Transverse colon (tissue), 4 donors: ENCODE results near the gene WDR74. TPM values are rescaled to one million over a fixed set of nuclear protein-coding genes. Genes with fewer than 3 reads are reported as not detected.
"Not testable (repeated sequence)": the region's sequence is repeated elsewhere in the genome, so short reads cannot be mapped to it uniquely, and the experiment has no call there.

Experiments
- DNase-seq: peaks from one replicate; pipeline ENCODE4 v3.0.0-alpha.2; 2019
- H3K27ac ChIP-seq, 4 donors: fragments of 200-600 bp; sonication (generic); 2 replicates each; pipeline ENCODE4 v1.5.1; 2016 to 2018; ENCODE audit warnings: inconsistent platforms in 4 of 4
- H3K27me3 ChIP-seq: fragments of 200-600 bp; sonication (generic); 2 replicates; pipeline ENCODE4 v1.5.1; 2017; ENCODE audit warnings: inconsistent platforms
- H3K36me3 ChIP-seq, 4 donors: fragments of 200-600 bp; sonication (generic); 2 replicates each; pipeline ENCODE4 v1.5.1; 2017 to 2019; ENCODE audit warnings: inconsistent platforms in 4 of 4
- H3K4me1 ChIP-seq, 4 donors: fragments of 200-600 bp; sonication (generic); 2 replicates each; pipeline ENCODE4 v1.5.1; 2017 to 2020; ENCODE audit warnings: inconsistent platforms in 4 of 4
- H3K4me3 ChIP-seq, 4 donors: fragments of 200-600 bp; sonication (generic); 1 replicate in 1 of 4; 2 replicates in 3 of 4; pipeline versions ENCODE4 v1.5.1 to v1.6.1; 2017 to 2019; ENCODE audit warnings: inconsistent platforms in 4 of 4
- H3K9me3 ChIP-seq, 2 donors: fragments of 200-600 bp; sonication (generic); 2 replicates each; pipeline ENCODE4 v1.5.1; 2017 to 2019; ENCODE audit warnings: inconsistent platforms in 2 of 2
- CTCF ChIP-seq, 5 experiments: fragments of 200-600 bp in 3 of 5; fragments of 450-650 bp in 2 of 5; sonication (generic) in 3 of 5; IDR thresholded peaks; 1 replicate in 2 of 5; 2 replicates in 3 of 5; pipeline ENCODE4 v1.5.1; 2016 to 2017; ENCODE audit warnings: antibody characterized with exemption in 5 of 5, inconsistent platforms in 3 of 5, mild to moderate bottlenecking in 2 of 5, moderate library complexity in 1 of 5
- EP300 ChIP-seq: sonication (generic); formaldehyde crosslinking; IDR thresholded peaks from one replicate; pipeline ENCODE4 v1.6.1; 2017; ENCODE audit warnings: antibody characterized with exemption, low read depth
- POLR2A ChIP-seq: fragments of 450-650 bp; IDR thresholded peaks from one replicate; pipeline ENCODE4 v1.6.1; 2016; ENCODE audit warnings: antibody characterized with exemption, mild to moderate bottlenecking, moderate library complexity
- POLR2AphosphoS5 ChIP-seq, 3 donors: sonication (generic); formaldehyde crosslinking; IDR thresholded peaks; one replicate each; pipeline ENCODE4 v1.6.1; 2016; ENCODE audit warnings: antibody characterized with exemption in 3 of 3
- WGBS, 2 donors: methylation state at CpG; one replicate each; pipeline ENCODE4 v1.1.5; 2018; ENCODE audit warnings: low coverage in 1 of 2; 5-methylcytosine and 5-hydroxymethylcytosine counted together
- in situ Hi-C, 4 donors: fragments of 200-750 bp; cut with MboI; loops; one replicate each; pipeline versions ENCODE4 v1.15.0 to v1.15.1; 2017; ENCODE audit warnings: low sequenced_read_pairs in 3 of 4, low pct_ligation_motif_present in 1 of 4, low pct_unique_long_range_greater_than_20kb in 1 of 4
- intact Hi-C: fragments of 100-400 bp; cut with DNase I; formaldehyde crosslinking; loops from one replicate; pipeline ENCODE4 v1.15.1; 2023; ENCODE audit warnings: low total_unique reads
- total RNA-seq, 4 donors: library from RNA; depleted of rRNA; stranded (reverse); fragments of >200 nt; gene quantifications; one replicate each; pipeline ENCODE4 v1.1.0, GENCODE V29; 2016

Gene WDR74
- total RNA-seq, 4 donors from 2014 or later = 25.3 to 37.8 (median 27.6) TPM

GRCh38 chr11:62844154-62844553 is 4.8 kb upstream of the WDR74 start:
- TF ChIP-seq EP300 (no peak), POLR2A (no peak), POLR2AphosphoS5 (IDR thresholded peaks at IDR 0.05) (no peak), CTCF (IDR thresholded peaks at IDR 0.05) (no peak)
- Histone ChIP-seq H3K27me3 (no peaks in the 10 kb centered on the region), H3K9me3 (no peaks in the 10 kb centered on the region), H3K4me1 (peaks cover 6 to 16% (median 11%) of the 10 kb centered on the region in 4 donors), H3K27ac (no peak overlapping the region), H3K36me3 (no peaks in the 10 kb centered on the region), H3K4me3 (no peak overlapping the region)
- in situ Hi-C loops (no loop called here), intact Hi-C loops (no loop called here)
- 96 to 97% methylated on average over 3 of the region's 3 CpGs for WGBS, 2 donors
- no peak for DNase-seq

GRCh38 chr11:62843466-62843865 is 4.1 kb upstream of the WDR74 start:
- Histone ChIP-seq H3K4me1 (peaks cover 6 to 23% (median 16%) of the 10 kb centered on the region in 4 donors), H3K4me3 (no peak overlapping the region), H3K27ac (no peak overlapping the region), H3K27me3 (no peaks in the 10 kb centered on the region), H3K36me3 (no peaks in the 10 kb centered on the region), H3K9me3 (no peaks in the 10 kb centered on the region)
- in situ Hi-C loops (no loop called here), intact Hi-C loops (no loop called here)
- no peak for DNase-seq
- TF ChIP-seq CTCF (IDR thresholded peaks at IDR 0.05) (no peak), EP300 (no peak), POLR2AphosphoS5 (IDR thresholded peaks at IDR 0.05) (no peak), POLR2A (no peak)
- WGBS, 2 donors = 94 to 98% methylated on average over 3 of the region's 3 CpGs

- H3K4me3 ChIP-seq, H3K27me3 ChIP-seq, H3K9me3 ChIP-seq, in situ Hi-C loops, DNase-seq, H3K36me3 ChIP-seq, intact Hi-C loops: not testable (repeated sequence)
- 86 to 90% methylated on average over 7 to 9 of the region's 9 CpGs for WGBS, 2 donors
- H3K27ac ChIP-seq = peak overlapping the region; percentile 97 to 99 (median 97)
- peaks cover 6 to 29% (median 21%) of the 10 kb centered on the region in 4 donors for H3K4me1 ChIP-seq
These were observed 3.5 kb upstream of the WDR74 start for GRCh38 chr11:62842891-62843290.

GRCh38 chr11:62842171-62842741 is 2.9 kb upstream of the WDR74 start:
- intact Hi-C loops = no loop called here
- no peaks in the 10 kb centered on the region for H3K9me3 ChIP-seq
- H3K27ac ChIP-seq = peak overlapping the region; percentile 97 to 99 (median 97)
- in situ Hi-C loops = no loop called here
- no peak for TF ChIP-seq POLR2A
- no peak for TF ChIP-seq EP300
- TF ChIP-seq POLR2AphosphoS5 (IDR thresholded peaks at IDR 0.05) = no peak
- TF ChIP-seq CTCF (IDR thresholded peaks at IDR 0.05) = no peak
- H3K4me1 ChIP-seq = peaks cover 6 to 30% (median 23%) of the 10 kb centered on the region in 4 donors
- 29 to 56% methylated on average over 6 to 30 of the region's 30 CpGs for WGBS, 2 donors
- H3K36me3 ChIP-seq = no peaks in the 10 kb centered on the region
- no peaks in the 10 kb centered on the region for H3K27me3 ChIP-seq
- DNase-seq = peak; percentile 38
- H3K4me3 ChIP-seq = peak overlapping the region; percentile 37 to 70 (median 42)
